Naive thymus-derived CD8-positive, alpha-beta T cell (primary cell): ENCODE data around the gene RTP1. TPM values are rescaled to one million over a fixed set of nuclear protein-coding genes. Genes with fewer than 3 reads are reported as not detected.

Experiments
- polyA plus RNA-seq, 3 donors: library from polyadenylated mRNA; unstranded; fragments of 300-500 nt; fragmentation: Illumina TruSeq; gene quantifications; one replicate each; pipeline ENCODE4 v1.2.3, GENCODE V29; 2021
- total RNA-seq, 8 experiments: library from RNA in 2 of 8; stranded (reverse) in 2 of 8; gene quantifications; one replicate each; pipeline ENCODE4 v1.2.3 and lab custom pipeline; 2021 to 2026

Gene RTP1
- total and polyA plus RNA-seq, 5 experiments from 2014 or later, result not detected

Other genes starting within 250 kb of the RTP1 start
- gene RPL39L, start 58.0 kb upstream of the RTP1 start, total RNA-seq, result 1 to 10 TPM; 1.2 to 1.4 TPM
- 10 to 100 TPM in 1 of 3 donors, 1 to 10 TPM in 2; 3.8 to 11.2 (median 4.4) TPM for gene RPL39L, start 58.0 kb upstream of the RTP1 start, polyA plus RNA-seq
- gene MASP1, start 94.3 kb downstream of the RTP1 start, total RNA-seq, result not detected
- gene MASP1, start 94.3 kb downstream of the RTP1 start, polyA plus RNA-seq, result not detected
- 1 to 10 TPM; 6.4 to 7.6 TPM for gene RTP4, start 170.9 kb downstream of the RTP1 start, total RNA-seq
- gene RTP4, start 170.9 kb downstream of the RTP1 start, polyA plus RNA-seq, result 1 to 10 TPM; 4.4 to 9.0 (median 8.6) TPM